Coronary artery (tissue), 2 donors: Measurements from ENCODE around the gene DQX1.
"Not testable (repeated sequence)": the region's sequence is repeated elsewhere in the genome, so short reads cannot be mapped to it uniquely, and the experiment has no call there.

Experiments
- DNase-seq: peaks from one replicate; pipeline ENCODE4 v3.0.0-alpha.2; 2017; ENCODE audit warnings: low spot score
- H3K27ac ChIP-seq, 2 donors: fragments of 200-600 bp; sonication (generic); one replicate each; pipeline ENCODE4 v1.5.1; 2016 to 2019
- H3K4me3 ChIP-seq: fragments of 200-600 bp; sonication (generic); 2 replicates; pipeline ENCODE4 v1.5.1; 2016; ENCODE audit warnings: mild to moderate bottlenecking, moderate library complexity
- CTCF ChIP-seq: fragments of 200-600 bp; sonication (generic); IDR thresholded peaks from one replicate; pipeline ENCODE4 v1.5.1; 2019; ENCODE audit warnings: antibody characterized with exemption

The DQX1 gene

GRCh38 chr2:74567881-74568280 lies 41.9 kb upstream of the DQX1 start:
- no peak overlapping the region for H3K27ac ChIP-seq
- TF ChIP-seq CTCF = no peak
- no peak overlapping the region for H3K4me3 ChIP-seq
- DNase-seq = no peak

- Histone ChIP-seq H3K27ac (peak overlapping the region in 1 of 2 donors; percentile 7), H3K4me3 (no peak overlapping the region)
- TF ChIP-seq CTCF = no peak
- peak; percentile 22 for DNase-seq
Measured at GRCh38 chr2:74566754-74567085, 40.7 kb upstream of the DQX1 start.

- peak overlapping the region in 1 of 2 donors; percentile 7 for H3K27ac ChIP-seq
Measured at GRCh38 chr2:74566076-74566753, 40.2 kb upstream of the DQX1 start.

GRCh38 chr2:74564222-74564621 lies 38.2 kb upstream of the DQX1 start:
- DNase-seq = peak; percentile 31
- H3K27ac ChIP-seq = no peak overlapping the region
- no peak for TF ChIP-seq CTCF

More at GRCh38 chr2:74566076-74566753, 40.2 kb upstream of the DQX1 start:
- TF ChIP-seq CTCF = no peak
- H3K4me3 ChIP-seq = no peak overlapping the region
- DNase-seq = no peak

GRCh38 chr2:74562126-74562775 lies 36.2 kb upstream of the DQX1 start:
- DNase-seq = peak; percentile 58
- Histone ChIP-seq H3K4me3 (no peak overlapping the region), H3K27ac (no peak overlapping the region)
- no peak for TF ChIP-seq CTCF

More at GRCh38 chr2:74564222-74564621, 38.2 kb upstream of the DQX1 start:
- H3K4me3 ChIP-seq = no peak overlapping the region

GRCh38 chr2:74561022-74561421 lies 35.0 kb upstream of the DQX1 start:
- H3K27ac ChIP-seq, DNase-seq, H3K4me3 ChIP-seq: not testable (repeated sequence)

GRCh38 chr2:74560591-74560990 lies 34.6 kb upstream of the DQX1 start:
- DNase-seq = peak; percentile 62
- TF ChIP-seq CTCF = no peak
- Histone ChIP-seq H3K27ac (no peak overlapping the region), H3K4me3 (no peak overlapping the region)
